HEK293 (cell line): ENCODE data around the gene ATF6B.

ENCODE experiments used
- GLI4 ChIP-seq: fragments of 450-650 bp; formaldehyde crosslinking; IDR thresholded peaks from 2 replicates; pipeline ENCODE4 v1.5.1; 2016; ENCODE audit warnings: missing biosample characterization, missing genetic modification characterization
- ZBTB8A ChIP-seq: fragments of 450-650 bp; formaldehyde crosslinking; IDR thresholded peaks from 2 replicates; pipeline ENCODE4 v1.5.1; 2016; ENCODE audit warnings: missing biosample characterization, missing genetic modification characterization
- ZNF175 ChIP-seq: fragments of 450-650 bp; formaldehyde crosslinking; IDR thresholded peaks from 2 replicates; pipeline ENCODE4 v1.5.1; 2016; ENCODE audit warnings: missing biosample characterization, missing genetic modification characterization
- ZNF530 ChIP-seq: fragments of 450-650 bp; formaldehyde crosslinking; IDR thresholded peaks from 2 replicates; pipeline ENCODE4 v1.5.1; 2016; ENCODE audit warnings: low read depth, missing biosample characterization, missing genetic modification characterization
- ZNF629 ChIP-seq: fragments of 450-650 bp; formaldehyde crosslinking; IDR thresholded peaks from 2 replicates; pipeline ENCODE4 v1.5.1; 2017; ENCODE audit warnings: missing biosample characterization, missing genetic modification characterization
- ZNF791 ChIP-seq: fragments of 450-650 bp; formaldehyde crosslinking; IDR thresholded peaks from 2 replicates; pipeline ENCODE4 v1.5.1; 2016; ENCODE audit warnings: missing biosample characterization, missing genetic modification characterization
- TF ChIP-seq, protein P1 (sequence below): fragments of 450-650 bp; formaldehyde crosslinking; IDR thresholded peaks from 2 replicates; pipeline ENCODE4 v1.5.1; 2016; ENCODE audit warnings: missing biosample characterization, missing genetic modification characterization
- TF ChIP-seq, protein P2 (sequence below): fragments of 450-650 bp; formaldehyde crosslinking; IDR thresholded peaks from 2 replicates; pipeline ENCODE4 v1.5.1; 2016; ENCODE audit warnings: missing biosample characterization, missing genetic modification characterization
- TF ChIP-seq, protein P3 (sequence below): sonication (generic); formaldehyde crosslinking; IDR thresholded peaks from 2 replicates; pipeline ENCODE4 v1.8.1; 2022; ENCODE audit warnings: mild to moderate bottlenecking, moderate library complexity, missing genetic modification reagents

DNA sequence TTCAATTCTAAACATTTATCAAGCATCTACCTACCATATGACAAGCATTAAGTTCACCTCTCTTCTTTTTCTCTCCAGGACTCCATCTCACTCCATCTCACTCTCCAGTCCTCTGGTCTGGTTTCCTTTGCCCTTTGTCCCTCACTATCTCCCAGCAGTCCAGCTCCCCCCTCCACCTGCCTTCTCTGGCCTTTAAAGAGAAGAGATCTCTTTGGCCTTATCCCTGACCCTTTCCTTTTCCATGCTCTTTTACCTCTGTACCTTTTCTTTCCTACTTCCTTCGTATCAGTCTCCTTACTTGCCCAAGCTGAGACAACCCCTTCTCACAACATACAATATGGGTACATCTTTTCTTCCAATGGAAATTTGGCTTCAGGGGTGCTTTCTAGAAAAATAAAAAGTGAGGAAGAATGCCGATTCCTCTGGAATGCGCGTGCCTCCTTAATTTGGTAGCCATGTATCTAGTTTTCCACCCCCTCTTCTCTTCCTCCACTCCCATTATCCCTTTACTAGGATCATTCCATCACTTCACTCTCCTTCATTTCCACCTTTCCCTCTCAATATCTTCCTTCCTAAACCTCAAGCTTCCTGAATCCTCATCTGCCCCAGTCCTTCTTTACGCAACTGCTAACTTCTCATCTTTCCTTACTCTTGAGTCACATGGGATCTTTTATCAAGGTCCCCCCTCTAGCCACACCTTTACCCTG lies 48.6 kb upstream of the ATF6B start:
- no peak for TF ChIP-seq ZNF629 (tag by site-specific recombination)
- TF ChIP-seq, protein P1, sequence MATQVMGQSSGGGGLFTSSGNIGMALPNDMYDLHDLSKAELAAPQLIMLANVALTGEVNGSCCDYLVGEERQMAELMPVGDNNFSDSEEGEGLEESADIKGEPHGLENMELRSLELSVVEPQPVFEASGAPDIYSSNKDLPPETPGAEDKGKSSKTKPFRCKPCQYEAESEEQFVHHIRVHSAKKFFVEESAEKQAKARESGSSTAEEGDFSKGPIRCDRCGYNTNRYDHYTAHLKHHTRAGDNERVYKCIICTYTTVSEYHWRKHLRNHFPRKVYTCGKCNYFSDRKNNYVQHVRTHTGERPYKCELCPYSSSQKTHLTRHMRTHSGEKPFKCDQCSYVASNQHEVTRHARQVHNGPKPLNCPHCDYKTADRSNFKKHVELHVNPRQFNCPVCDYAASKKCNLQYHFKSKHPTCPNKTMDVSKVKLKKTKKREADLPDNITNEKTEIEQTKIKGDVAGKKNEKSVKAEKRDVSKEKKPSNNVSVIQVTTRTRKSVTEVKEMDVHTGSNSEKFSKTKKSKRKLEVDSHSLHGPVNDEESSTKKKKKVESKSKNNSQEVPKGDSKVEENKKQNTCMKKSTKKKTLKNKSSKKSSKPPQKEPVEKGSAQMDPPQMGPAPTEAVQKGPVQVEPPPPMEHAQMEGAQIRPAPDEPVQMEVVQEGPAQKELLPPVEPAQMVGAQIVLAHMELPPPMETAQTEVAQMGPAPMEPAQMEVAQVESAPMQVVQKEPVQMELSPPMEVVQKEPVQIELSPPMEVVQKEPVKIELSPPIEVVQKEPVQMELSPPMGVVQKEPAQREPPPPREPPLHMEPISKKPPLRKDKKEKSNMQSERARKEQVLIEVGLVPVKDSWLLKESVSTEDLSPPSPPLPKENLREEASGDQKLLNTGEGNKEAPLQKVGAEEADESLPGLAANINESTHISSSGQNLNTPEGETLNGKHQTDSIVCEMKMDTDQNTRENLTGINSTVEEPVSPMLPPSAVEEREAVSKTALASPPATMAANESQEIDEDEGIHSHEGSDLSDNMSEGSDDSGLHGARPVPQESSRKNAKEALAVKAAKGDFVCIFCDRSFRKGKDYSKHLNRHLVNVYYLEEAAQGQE (tag by site-specific recombination), result no peak; the same call in 1 of the 2 replicates
- TF ChIP-seq, protein P2, sequence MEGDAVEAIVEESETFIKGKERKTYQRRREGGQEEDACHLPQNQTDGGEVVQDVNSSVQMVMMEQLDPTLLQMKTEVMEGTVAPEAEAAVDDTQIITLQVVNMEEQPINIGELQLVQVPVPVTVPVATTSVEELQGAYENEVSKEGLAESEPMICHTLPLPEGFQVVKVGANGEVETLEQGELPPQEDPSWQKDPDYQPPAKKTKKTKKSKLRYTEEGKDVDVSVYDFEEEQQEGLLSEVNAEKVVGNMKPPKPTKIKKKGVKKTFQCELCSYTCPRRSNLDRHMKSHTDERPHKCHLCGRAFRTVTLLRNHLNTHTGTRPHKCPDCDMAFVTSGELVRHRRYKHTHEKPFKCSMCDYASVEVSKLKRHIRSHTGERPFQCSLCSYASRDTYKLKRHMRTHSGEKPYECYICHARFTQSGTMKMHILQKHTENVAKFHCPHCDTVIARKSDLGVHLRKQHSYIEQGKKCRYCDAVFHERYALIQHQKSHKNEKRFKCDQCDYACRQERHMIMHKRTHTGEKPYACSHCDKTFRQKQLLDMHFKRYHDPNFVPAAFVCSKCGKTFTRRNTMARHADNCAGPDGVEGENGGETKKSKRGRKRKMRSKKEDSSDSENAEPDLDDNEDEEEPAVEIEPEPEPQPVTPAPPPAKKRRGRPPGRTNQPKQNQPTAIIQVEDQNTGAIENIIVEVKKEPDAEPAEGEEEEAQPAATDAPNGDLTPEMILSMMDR, result no peak
- TF ChIP-seq ZNF791 (tag by site-specific recombination), result no peak
- TF ChIP-seq ZNF175, result no peak
- TF ChIP-seq, protein P3, sequence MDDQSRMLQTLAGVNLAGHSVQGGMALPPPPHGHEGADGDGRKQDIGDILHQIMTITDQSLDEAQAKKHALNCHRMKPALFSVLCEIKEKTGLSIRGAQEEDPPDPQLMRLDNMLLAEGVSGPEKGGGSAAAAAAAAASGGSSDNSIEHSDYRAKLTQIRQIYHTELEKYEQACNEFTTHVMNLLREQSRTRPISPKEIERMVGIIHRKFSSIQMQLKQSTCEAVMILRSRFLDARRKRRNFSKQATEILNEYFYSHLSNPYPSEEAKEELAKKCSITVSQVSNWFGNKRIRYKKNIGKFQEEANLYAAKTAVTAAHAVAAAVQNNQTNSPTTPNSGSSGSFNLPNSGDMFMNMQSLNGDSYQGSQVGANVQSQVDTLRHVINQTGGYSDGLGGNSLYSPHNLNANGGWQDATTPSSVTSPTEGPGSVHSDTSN (CRISPR knock-in tag), result no peak
- no peak for TF ChIP-seq GLI4 (tag by site-specific recombination)
- TF ChIP-seq ZNF530 (tag by site-specific recombination), result no peak
- no peak for TF ChIP-seq ZBTB8A (tag by site-specific recombination)
